ENCODE data around the gene LBHD1.
"Not testable (repeated sequence)": the region's sequence is repeated elsewhere in the genome, so short reads cannot be mapped to it uniquely, and the experiment has no call there.

Gene LBHD1

GRCh38 chr11:62693624-62694023 lies 21.6 kb upstream of the LBHD1 start:
- not testable (repeated sequence) for DNase-seq (ENCODE audit: low spot score)

- DNase-seq (ENCODE audit: low spot score) = no peak
These were observed 17.5 kb upstream of the LBHD1 start, which contains the start of gene LRRN4CL for GRCh38 chr11:62689421-62690183. TSS of gene LRRN4CL (minus strand) at chr11:62689530. CDS start at chr11:62688508, 1,022 bp downstream.

- no peak for DNase-seq (ENCODE audit: low spot score)
These were observed 16.4 kb upstream of the LBHD1 start for GRCh38 chr11:62688491-62688890.

- no peak for DNase-seq (ENCODE audit: low spot score)
These were observed 15.7 kb upstream of the LBHD1 start for GRCh38 chr11:62687508-62688396.

GRCh38 chr11:62682518-62682917 lies 10.5 kb upstream of the LBHD1 start:
- no peak for DNase-seq (ENCODE audit: low spot score)

DNA sequence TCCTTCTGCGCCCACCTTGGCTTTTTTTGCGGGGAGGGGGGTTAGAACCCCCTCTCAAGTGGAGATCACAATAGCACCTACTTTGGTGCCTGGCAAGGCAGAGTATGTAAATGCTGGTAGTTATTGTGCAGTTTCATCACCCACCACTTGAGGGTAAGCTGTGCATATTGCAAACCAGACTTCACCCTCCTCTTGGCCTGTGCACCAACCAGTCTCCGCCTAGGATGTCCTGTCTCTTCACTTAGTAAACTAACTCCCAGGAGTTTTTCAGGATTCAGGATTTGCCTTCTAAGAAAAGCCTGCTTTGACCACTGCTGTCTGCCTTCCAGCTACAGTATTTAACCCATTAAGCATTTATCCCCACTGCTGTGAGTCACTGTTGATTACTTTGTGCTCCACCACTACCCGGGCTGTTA lies 8.8 kb upstream of the LBHD1 start:
- DNase-seq (ENCODE audit: low spot score) = peak; percentile 66

DNA sequence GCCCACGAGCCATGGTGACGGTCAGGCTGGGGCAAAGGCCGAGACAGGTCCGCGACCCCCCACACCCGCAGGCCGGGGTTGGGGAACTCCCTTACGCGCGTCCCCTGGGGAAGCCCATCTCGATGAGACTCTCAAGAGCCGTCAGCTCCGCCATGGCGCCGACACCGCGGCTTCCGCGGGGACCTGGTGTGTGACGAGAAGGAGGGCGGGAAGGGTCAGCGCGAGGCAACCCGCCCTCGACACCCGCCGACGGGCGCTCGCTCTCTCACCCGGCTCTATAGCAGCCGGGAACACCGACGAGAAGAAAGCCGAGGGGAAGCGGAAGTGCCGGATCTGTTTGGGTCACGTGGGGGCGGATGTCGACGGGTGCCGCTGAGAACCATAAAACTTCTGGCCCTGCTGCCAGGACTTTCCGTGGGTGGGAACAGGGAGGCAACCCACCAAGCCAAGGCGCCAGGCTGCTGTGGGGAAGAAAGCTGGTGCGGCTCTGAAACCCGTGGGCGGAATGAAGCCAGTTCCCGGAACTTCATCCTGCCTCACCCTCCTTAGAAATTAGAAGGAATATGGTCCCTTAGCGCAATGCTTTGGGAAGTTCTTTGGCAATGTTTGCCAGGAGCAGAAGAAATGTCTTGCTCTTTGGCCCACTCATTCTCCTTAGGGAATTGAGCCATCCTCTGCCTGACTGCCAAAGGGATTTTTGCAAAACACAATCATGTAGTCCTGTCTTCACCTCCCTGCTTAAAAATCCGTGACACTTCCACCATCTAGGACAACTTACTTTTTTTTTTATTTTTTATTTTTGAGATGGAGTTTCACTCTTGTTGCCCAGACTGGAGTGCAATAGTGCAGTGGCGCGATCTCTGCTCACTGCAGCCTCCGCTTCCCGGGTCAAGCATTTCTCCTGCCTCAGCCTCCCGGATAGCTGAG lies 7.0 kb upstream of the LBHD1 start, which contains the start of gene UBXN1:
Gene UBXN1 (minus strand): TSS at position 304 of the 927 bp plus-strand sequence. CDS start 150 bp downstream, at position 154.
- peak; percentile 86 for DNase-seq (ENCODE audit: low spot score)

DNA sequence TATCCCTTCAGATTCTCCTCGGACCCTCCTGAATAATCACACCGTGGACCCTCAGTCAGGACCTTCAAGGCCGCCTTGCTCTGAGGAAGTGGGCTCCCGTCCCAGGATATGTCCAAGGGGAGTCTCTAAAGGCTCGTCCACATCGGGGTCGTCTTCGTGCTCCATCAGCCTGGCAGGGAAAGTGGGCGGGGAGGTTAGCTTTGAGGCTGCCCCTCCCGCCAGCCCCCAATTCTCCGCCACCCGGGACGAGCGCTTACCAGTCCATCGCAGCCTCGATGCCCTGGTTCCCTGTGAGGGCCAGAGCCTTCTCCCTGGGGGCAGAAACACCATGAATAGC lies 6.3 kb upstream of the LBHD1 start:
- no peak for DNase-seq (ENCODE audit: low spot score)

DNA sequence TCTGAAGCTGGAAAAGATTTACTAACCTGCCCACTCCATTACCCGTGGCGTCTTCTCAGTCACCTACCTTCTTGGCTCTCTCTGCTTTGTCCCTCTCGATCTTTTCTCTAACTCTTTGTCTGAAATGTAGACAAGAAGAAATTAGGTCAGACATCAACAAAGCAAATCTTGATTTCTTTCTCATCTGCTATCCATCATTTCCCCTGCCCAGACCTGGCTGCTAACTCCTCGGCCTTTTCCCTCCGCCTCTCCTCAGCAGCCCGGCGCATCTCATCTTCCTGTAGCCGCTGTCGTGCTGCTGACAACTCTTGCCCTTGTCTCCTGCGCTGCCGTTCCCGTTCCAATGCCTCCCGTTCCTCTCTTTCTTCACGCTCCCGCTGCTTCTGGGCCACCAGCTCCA lies 5.6 kb upstream of the LBHD1 start:
- DNase-seq (ENCODE audit: low spot score) = no peak

DNA sequence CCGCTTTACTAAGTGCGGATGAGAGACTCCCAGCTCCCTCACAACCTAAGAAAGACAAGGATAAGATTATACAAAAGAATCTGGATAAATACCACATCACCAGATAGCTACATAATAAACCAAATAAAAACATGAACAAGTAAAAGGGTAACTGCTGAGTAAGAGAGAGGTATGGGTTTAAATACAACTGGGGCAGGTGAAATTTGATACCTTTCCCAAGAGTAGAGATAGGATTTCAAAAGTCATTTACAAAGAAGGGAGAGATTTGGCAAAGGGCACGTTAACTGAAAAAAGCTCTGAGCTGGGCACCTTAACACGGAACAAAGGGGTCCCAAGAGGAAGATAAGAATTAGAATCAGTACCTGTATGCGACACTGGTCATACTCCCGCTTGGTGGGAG lies 5.1 kb upstream of the LBHD1 start:
- no peak for DNase-seq (ENCODE audit: low spot score)

DNA sequence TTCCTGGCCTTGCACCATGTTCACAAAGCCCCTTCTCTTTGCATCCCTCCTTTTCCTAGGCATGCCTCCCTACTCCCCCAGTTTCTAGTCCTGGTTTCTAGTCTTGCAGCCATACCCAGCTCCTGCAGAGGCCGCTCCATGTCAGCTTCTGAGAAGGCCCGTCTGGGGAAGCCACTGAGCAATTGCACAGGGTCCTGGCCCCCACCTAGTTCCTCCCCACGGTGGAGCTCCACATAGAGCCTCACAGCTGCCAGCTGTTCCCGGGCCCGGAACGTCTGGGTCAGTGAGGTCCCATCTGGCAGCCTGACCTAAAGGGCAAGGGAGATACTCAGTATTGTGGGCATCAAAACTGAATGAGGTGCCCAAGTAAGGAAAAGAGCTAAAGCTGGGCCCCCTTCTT lies 4.6 kb upstream of the LBHD1 start:
- no peak for DNase-seq (ENCODE audit: low spot score)

DNA sequence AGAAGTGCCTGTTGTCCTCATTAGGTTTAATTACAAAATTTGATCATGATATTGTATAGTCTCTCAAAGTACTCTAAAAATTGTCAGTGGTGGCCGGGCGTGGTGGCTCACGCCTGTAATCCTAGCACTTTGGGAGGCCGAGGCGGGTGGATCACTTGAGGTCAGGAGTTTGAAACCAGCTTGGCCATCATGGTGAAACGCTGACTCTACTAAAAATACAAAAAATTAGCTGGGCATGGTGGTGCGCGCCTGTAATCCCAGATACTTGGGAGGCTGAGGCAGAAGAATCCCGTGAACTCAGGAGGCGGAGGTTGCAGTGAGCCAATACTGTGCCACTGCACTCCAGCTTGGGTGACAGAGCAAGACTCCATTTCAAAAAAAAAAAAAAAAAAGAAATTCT lies 3.3 kb upstream of the LBHD1 start:
- not testable (repeated sequence) for DNase-seq (ENCODE audit: low spot score)

DNA sequence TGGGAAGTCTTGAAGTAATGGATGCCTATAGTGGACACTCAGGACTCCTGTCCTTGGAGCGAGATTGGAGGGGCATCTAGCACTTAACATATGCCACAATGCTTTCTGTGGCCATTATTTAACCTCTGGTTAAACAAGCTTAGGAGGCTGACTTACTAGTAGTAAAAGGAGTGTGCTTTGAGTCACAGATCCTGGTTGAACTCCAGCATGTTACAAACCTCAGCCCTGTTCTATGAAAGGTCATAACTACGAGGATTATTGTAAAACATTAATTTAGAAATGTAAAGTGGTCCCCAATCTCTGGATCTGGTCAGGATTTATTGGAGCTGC lies 1.1 kb upstream of the LBHD1 start:
- no peak for DNase-seq (ENCODE audit: low spot score)

DNA sequence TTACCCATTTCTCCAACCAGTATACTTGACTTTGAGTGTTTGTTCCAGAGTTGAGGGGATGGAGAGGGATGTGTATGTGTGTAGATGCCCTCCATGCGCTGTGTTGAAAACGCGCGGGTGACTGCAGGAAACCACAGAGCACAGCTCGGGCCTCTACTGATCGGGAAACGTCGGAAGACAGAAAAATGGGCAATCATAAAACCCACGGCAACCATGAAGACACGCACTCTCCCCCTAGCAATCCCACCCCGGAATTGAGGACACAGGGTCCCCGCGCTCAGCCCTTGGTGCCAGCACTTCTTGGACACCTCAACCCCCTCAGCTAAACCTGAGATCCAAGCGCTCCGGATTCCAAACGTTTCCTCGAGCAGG lies 845 bp downstream of the LBHD1 start:
- peak; percentile 33 for DNase-seq (ENCODE audit: low spot score)

DNA sequence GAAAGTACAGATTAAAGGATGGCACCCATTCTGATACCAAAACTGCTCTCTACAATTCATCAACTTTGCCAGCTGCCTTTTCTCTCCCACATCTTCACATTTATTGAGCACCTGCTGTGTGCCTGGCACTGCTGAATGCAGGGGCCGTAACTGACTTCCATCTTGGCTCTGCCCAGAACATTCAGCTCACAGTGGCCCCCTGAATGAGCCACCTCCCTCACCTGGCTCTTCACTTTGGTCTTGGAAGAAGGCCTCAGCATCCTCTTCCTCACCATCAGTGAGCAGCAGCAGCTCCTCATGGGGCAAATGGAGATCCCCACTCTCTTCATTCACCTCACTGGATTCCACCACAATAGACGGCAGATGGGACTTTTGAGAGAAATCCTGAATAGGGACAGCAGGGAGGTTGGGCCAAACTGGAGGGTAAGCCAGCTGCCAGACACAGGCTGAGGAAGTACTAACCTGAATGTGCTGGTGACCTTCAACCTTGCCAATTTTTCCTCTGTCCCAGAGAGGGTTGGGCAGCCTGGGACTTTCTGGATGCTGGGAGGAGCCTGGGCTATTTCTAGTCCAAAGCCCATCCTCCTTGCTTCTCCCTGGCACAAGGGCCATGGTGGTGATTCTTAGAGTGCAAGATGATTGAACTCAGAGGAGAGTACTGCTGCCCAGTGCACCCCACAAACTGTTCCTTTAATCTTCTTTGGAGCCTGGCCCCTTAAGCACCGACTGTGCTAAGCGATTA lies 2.5 kb downstream of the LBHD1 start:
- DNase-seq (ENCODE audit: low spot score) = no peak

GRCh38 chr11:62667460-62667859 lies 4.6 kb downstream of the LBHD1 start:
- no peak for DNase-seq (ENCODE audit: low spot score)

DNA sequence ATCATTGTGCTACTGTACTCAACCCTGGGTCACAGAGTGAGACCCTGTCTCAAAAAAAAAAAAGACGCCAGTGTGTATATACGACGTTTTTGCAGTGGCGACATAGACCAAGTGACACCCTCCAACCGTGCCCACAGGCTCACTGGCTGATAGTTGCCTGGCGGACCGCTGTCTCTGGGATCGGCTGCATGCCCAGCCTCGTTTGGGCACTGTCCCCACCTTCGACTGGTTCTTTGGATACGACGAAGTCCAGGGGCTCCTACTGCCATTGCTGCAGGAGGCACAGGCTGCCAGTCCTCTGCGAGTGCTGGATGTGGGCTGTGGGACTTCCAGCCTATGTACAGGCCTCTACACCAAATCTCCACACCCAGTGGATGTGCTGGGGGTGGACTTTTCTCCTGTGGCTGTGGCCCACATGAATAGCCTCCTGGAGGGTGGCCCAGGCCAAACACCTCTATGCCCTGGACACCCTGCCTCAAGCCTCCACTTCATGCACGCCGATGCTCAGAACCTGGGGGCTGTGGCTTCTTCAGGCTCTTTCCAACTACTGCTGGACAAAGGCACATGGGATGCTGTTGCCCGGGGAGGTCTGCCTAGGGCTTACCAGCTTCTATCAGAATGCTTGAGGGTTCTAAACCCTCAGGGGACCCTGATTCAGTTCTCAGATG lies 5.7 kb downstream of the LBHD1 start:
- peak; percentile 22 for DNase-seq (ENCODE audit: low spot score)

DNA sequence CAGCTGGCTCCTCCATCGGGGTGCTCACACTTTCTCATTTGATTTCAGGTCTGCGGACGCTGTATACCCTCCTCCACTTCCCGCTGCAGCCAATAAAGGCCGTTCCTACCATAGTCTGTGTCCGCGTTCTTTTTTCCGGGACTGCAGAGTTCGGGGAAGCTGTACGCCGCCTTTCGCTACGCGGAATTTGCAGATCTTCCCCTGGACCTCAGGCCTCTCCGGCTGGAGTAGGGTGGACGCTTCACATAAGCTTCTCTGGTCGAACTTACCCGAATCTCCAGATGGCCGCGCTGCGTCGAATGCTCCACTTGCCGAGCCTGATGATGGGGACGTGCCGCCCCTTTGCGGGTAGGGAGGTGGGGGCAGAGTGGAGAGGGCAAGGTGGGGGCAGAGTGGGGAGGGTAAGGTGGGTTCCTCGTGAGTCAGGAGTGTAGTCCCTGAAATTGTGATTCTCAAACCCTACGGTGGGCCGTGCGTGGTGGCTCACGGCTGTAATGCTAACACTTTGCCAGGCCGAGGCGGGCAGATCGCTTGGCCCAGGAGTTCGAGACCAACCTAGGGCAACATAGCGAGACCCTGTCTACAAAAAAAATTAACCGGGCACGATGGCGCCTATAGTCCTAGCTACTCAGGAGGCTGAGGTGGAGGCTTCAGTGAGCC lies 6.3 kb downstream of the LBHD1 start:
- peak; percentile 53 for DNase-seq (ENCODE audit: low spot score)

DNA sequence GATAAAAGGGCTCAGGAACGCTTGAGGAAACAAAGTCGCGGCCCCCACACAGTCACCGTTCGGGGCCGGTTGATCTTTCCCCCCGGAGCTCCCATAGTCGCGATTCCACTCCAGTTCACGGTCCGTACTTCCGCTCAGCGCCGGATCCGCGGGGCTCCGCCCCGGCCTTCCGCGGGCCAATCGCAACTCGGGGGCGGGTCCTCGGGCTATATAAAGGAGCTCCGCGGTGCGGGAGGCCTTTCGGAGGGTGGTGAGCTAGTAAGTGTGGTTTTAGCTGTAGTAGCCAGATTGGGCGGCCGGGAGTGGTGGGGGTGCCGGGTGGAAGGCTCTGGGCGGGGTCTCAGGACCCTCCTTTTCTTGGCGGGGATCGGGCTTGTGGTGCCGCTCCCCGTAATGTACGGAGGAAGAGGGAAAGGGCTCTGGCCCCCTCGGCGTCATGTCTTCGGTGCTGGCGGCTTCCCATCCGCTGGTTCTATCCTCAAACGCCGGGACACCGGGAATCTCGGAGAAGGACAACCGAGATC lies 6.9 kb downstream of the LBHD1 start, which contains the start of the genes C11orf98 and CSKMT:
Gene C11orf98 (minus strand): TSS at position 136 of the 524 bp plus-strand sequence. CDS start 41 bp downstream, at position 95.
Gene CSKMT (plus strand): TSS at position 238 of the 524 bp plus-strand sequence. CDS start 568 bp downstream, outside the sequence.
- DNase-seq (ENCODE audit: low spot score) = peak; percentile 98

Measured in activated CD4-positive, alpha-beta T cell treated with anti-CD3 and anti-CD28 coated beads, Interleukin-2, Interleukin-4, amounts not matched to agents 100 ng/mL and 50 ng/mL, durations not matched to agents 16 hours and 8 hours (primary cell).